HepG2 (cell line): Measurements from ENCODE around the gene TRIP4. TPM values are rescaled to one million over a fixed set of nuclear protein-coding genes. Genes with fewer than 3 reads are reported as not detected.

Experiments
- ELF3 ChIP-seq: IDR thresholded peaks from 2 replicates; pipeline ENCODE4 v1.6.1; 2016; ENCODE audit warnings: missing genetic modification reagents, missing compliant biosample characterization
- HOXA9 ChIP-seq: sonication (generic); formaldehyde crosslinking; IDR thresholded peaks from 2 replicates; pipeline ENCODE4 v1.8.1; 2022; ENCODE audit warnings: missing genetic modification reagents, mild to moderate bottlenecking, moderate library complexity, borderline replicate concordance
- NFIB ChIP-seq: sonication (generic); formaldehyde crosslinking; IDR thresholded peaks from 2 replicates; pipeline ENCODE4 v1.9.0; 2021; ENCODE audit warnings: missing genetic modification reagents, mild to moderate bottlenecking, borderline replicate concordance
- NFYB ChIP-seq: sonication (generic); formaldehyde crosslinking; IDR thresholded peaks from 2 replicates; pipeline ENCODE4 v1.4.0; 2020; ENCODE audit warnings: missing genetic modification reagents
- NONO ChIP-seq, 2 experiments: fragments of 450-650 bp in 1 of 2; sonication (generic) in 1 of 2; formaldehyde crosslinking in 1 of 2; IDR thresholded peaks in 1 of 2; conservative IDR thresholded peaks in 1 of 2; 2 replicates each; pipeline versions ENCODE4 v1.6.1 to v1.8.0; 2017 to 2022; ENCODE audit warnings: mild to moderate bottlenecking in 1 of 2, missing genetic modification reagents in 1 of 2, moderate library complexity in 1 of 2
- RAD21 ChIP-seq: fragments of 450-650 bp; formaldehyde crosslinking; IDR thresholded peaks from 2 replicates; pipeline ENCODE4 v1.5.0; 2020; ENCODE audit warnings: mild to moderate bottlenecking
- SIN3B ChIP-seq: fragments of 150-350 bp; IDR thresholded peaks from 2 replicates; pipeline ENCODE4 v1.6.1; 2014; ENCODE audit warnings: low read length
- SMAD1 ChIP-seq: sonication (generic); formaldehyde crosslinking; IDR thresholded peaks from 2 replicates; pipeline ENCODE4 v1.4.0; 2020; ENCODE audit warnings: missing genetic modification reagents, low read depth, mild to moderate bottlenecking, borderline replicate concordance
- ZNF354B ChIP-seq: sonication (generic); formaldehyde crosslinking; IDR thresholded peaks from 2 replicates; pipeline ENCODE4 v1.8.0; 2022; ENCODE audit warnings: mild to moderate bottlenecking, missing genetic modification reagents
- ZNF382 ChIP-seq: sonication (generic); formaldehyde crosslinking; IDR thresholded peaks from 2 replicates; pipeline ENCODE4 v1.5.0; 2020; ENCODE audit warnings: missing genetic modification reagents, mild to moderate bottlenecking, borderline replicate concordance
- ZNF431 ChIP-seq: sonication (generic); formaldehyde crosslinking; IDR thresholded peaks from 2 replicates; pipeline ENCODE4 v1.9.0; 2022; ENCODE audit warnings: missing genetic modification reagents, low read depth, mild to moderate bottlenecking, borderline replicate concordance
- ZNF512B ChIP-seq: sonication (generic); formaldehyde crosslinking; IDR thresholded peaks from 2 replicates; pipeline ENCODE4 v1.5.1; 2020; ENCODE audit warnings: missing genetic modification reagents, mild to moderate bottlenecking, borderline replicate concordance
- ZNF792 ChIP-seq: IDR thresholded peaks from 2 replicates; pipeline ENCODE4 v1.6.1; 2016
- ZNF800 ChIP-seq: sonication (generic); formaldehyde crosslinking; IDR thresholded peaks from 2 replicates; pipeline ENCODE4 v1.4.0; 2020; ENCODE audit warnings: missing genetic modification reagents
- ZSCAN31 ChIP-seq: sonication (generic); formaldehyde crosslinking; IDR thresholded peaks from 2 replicates; pipeline ENCODE4 v1.5.0; 2020; ENCODE audit warnings: low read depth, mild to moderate bottlenecking, missing genetic modification reagents
- polyA plus RNA-seq, 8 experiments: library from polyadenylated mRNA; depleted of rRNA in 3 of 8; stranded (reverse) in 7 of 8; unstranded in 1 of 8; fragments of >200 nt; fragmentation: Illumina TruSeq in 4 of 8; extraction: Trizol in 4 of 8; gene quantifications; 2 replicates each; pipeline versions ENCODE4 v1.2.1 to v1.2.3, GENCODE V29; 2011 to 2016; ENCODE audit warnings: low read depth in 4 of 8, missing spikeins in 1 of 8, mixed read lengths in 1 of 8; ENCODE audit not compliant: insufficient read depth in 1 of 8
- total RNA-seq, 5 experiments: library from RNA; depleted of rRNA; stranded (reverse); fragments of >200 nt; fragmentation: Illumina TruSeq; extraction: Trizol; gene quantifications; 2 replicates each; pipeline ENCODE4 v1.2.3, GENCODE V29; 2016; ENCODE audit warnings: low read depth in 1 of 5
- TF ChIP-seq, protein P1 (sequence below): sonication (generic); formaldehyde crosslinking; IDR thresholded peaks from 2 replicates; pipeline ENCODE4 v1.4.0; 2020; ENCODE audit warnings: missing genetic modification reagents, borderline replicate concordance
- TF ChIP-seq, protein P2 (sequence below): IDR thresholded peaks from 2 replicates; pipeline ENCODE4 v1.6.1; 2018; ENCODE audit warnings: missing genetic modification reagents
- TF ChIP-seq, protein P3 (sequence below): sonication (generic); formaldehyde crosslinking; IDR thresholded peaks from 2 replicates; pipeline ENCODE4 v1.4.0; 2020; ENCODE audit warnings: missing genetic modification reagents

TRIP4 gene
- total and polyA plus RNA-seq, 2 of the 13 experiments (the other 11 are each of a cell fraction or from before 2014, with no cell fraction given) = 7.1 to 11.8 TPM

GRCh38 chr15:64387562-64388168 is at the start of gene TRIP4 (continued):
- TF ChIP-seq ZNF800 (CRISPR knock-in tag) (peak; percentile 79; the same call in 1 of the 2 replicates), ZNF512B (peak; percentile 85; the same call in 1 of the 2 replicates), NFYB (peak; percentile 58), ZSCAN31 (peak; percentile 91), ELF3 (CRISPR knock-in tag) (peak; percentile 100), ZNF431 (CRISPR knock-in tag) (peak; percentile 95; the same call in 1 of the 2 replicates), ZNF792 (CRISPR knock-in tag) (peak; percentile 98), ZNF354B (no peak), RAD21 (CRISPR knock-in tag) (peak; percentile 76), HOXA9 (CRISPR knock-in tag) (peak; percentile 69; the same call in 1 of the 2 replicates), SMAD1 (CRISPR knock-in tag) (peak; percentile 96), SIN3B (peak; percentile 98), ZNF382 (CRISPR knock-in tag) (no peak), NFIB (CRISPR knock-in tag) (no peak), NONO (IDR thresholded peaks at IDR 0.05) (no peak), NONO (CRISPR knock-in tag; conservative IDR thresholded peaks at IDR 0.05) (peak; percentile 100)
- TF ChIP-seq, protein P1, sequence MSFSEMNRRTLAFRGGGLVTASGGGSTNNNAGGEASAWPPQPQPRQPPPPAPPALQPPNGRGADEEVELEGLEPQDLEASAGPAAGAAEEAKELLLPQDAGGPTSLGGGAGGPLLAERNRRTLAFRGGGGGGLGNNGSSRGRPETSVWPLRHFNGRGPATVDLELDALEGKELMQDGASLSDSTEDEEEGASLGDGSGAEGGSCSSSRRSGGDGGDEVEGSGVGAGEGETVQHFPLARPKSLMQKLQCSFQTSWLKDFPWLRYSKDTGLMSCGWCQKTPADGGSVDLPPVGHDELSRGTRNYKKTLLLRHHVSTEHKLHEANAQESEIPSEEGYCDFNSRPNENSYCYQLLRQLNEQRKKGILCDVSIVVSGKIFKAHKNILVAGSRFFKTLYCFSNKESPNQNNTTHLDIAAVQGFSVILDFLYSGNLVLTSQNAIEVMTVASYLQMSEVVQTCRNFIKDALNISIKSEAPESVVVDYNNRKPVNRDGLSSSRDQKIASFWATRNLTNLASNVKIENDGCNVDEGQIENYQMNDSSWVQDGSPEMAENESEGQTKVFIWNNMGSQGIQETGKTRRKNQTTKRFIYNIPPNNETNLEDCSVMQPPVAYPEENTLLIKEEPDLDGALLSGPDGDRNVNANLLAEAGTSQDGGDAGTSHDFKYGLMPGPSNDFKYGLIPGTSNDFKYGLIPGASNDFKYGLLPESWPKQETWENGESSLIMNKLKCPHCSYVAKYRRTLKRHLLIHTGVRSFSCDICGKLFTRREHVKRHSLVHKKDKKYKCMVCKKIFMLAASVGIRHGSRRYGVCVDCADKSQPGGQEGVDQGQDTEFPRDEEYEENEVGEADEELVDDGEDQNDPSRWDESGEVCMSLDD (CRISPR knock-in tag) = peak; percentile 70; the same call in 1 of the 2 replicates
- TF ChIP-seq, protein P2, sequence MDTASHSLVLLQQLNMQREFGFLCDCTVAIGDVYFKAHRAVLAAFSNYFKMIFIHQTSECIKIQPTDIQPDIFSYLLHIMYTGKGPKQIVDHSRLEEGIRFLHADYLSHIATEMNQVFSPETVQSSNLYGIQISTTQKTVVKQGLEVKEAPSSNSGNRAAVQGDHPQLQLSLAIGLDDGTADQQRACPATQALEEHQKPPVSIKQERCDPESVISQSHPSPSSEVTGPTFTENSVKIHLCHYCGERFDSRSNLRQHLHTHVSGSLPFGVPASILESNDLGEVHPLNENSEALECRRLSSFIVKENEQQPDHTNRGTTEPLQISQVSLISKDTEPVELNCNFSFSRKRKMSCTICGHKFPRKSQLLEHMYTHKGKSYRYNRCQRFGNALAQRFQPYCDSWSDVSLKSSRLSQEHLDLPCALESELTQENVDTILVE (CRISPR knock-in tag) = peak; percentile 96
- TF ChIP-seq, protein P3, sequence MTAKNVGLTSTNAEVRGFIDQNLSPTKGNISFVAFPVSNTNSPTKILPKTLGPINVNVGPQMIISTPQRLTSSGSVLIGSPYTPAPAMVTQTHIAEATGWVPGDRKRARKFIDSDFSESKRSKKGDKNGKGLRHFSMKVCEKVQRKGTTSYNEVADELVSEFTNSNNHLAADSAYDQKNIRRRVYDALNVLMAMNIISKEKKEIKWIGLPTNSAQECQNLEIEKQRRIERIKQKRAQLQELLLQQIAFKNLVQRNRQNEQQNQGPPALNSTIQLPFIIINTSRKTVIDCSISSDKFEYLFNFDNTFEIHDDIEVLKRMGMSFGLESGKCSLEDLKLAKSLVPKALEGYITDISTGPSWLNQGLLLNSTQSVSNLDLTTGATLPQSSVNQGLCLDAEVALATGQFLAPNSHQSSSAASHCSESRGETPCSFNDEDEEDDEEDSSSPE (CRISPR knock-in tag) = peak; percentile 86
